Left ventricle myocardium inferior (tissue), 1 donor: ENCODE data around the gene SLF1. TPM values are rescaled to one million over a fixed set of nuclear protein-coding genes. Genes with fewer than 3 reads are reported as not detected.

Experiments
- DNase-seq: peaks from one replicate; pipeline ENCODE4 v3.0.0-alpha.2; 2020
- H3K27ac ChIP-seq: fragments of 200-600 bp; replicated peaks from 2 replicates; pipeline ENCODE4 v1.8.0; 2021
- H3K27me3 ChIP-seq: fragments of 200-600 bp; 2 replicates; pipeline ENCODE4 v1.8.0; 2021; ENCODE audit warnings: low read depth
- H3K36me3 ChIP-seq: fragments of 200-600 bp; 2 replicates; pipeline ENCODE4 v1.8.0; 2021
- H3K4me1 ChIP-seq: fragments of 200-600 bp; 2 replicates; pipeline ENCODE4 v1.8.0; 2021
- H3K4me3 ChIP-seq: fragments of 200-600 bp; 2 replicates; pipeline ENCODE4 v1.8.0; 2021; ENCODE audit warnings: mild to moderate bottlenecking, moderate library complexity
- H3K9me3 ChIP-seq: fragments of 200-600 bp; replicated peaks from 2 replicates; pipeline ENCODE4 v1.8.0; 2021
- CTCF ChIP-seq: fragments of 200-600 bp; IDR thresholded peaks from 2 replicates; pipeline ENCODE4 v1.8.0; 2021; ENCODE audit warnings: antibody characterized with exemption, mild to moderate bottlenecking, borderline replicate concordance
- intact Hi-C: fragments of 100-400 bp; cut with micrococcal nuclease; formaldehyde crosslinking; loops from one replicate; pipeline ENCODE4 v1.11.0; 2022
- total RNA-seq: library from RNA; stranded (reverse); fragmentation: NEBNext Ultra II Directional; extraction: Animal tissue kit (Norgen Biotek cat#: 25700); gene quantifications from one replicate; pipeline ENCODE4 v1.2.1, GENCODE V29; 2021
- donor health status: DM: no; HTN: yes; CAD: no; lungs with severe emphysema.

SLF1 gene
- total RNA-seq, 1 donor from 2014 or later: 7.1 TPM

GRCh38 chr5:94620256-94620655 lies 1.8 kb downstream of the SLF1 start:
- no peak overlapping the region for H3K4me3 ChIP-seq
- no peaks in the 10 kb centered on the region for H3K36me3 ChIP-seq
- H3K4me1 ChIP-seq: peaks cover 62% of the 10 kb centered on the region
- H3K9me3 ChIP-seq: no peaks in the 10 kb centered on the region
- H3K27ac ChIP-seq: no peak overlapping the region
- intact Hi-C loops: no loop called here
- TF ChIP-seq CTCF: no peak
- DNase-seq: no peak
- H3K27me3 ChIP-seq: no peaks in the 10 kb centered on the region

GRCh38 chr5:94621763-94622162 lies 3.3 kb downstream of the SLF1 start:
- H3K27ac ChIP-seq: peak overlapping the region; percentile 47

GRCh38 chr5:94623011-94623410 lies 4.5 kb downstream of the SLF1 start:
- Histone ChIP-seq H3K27ac (peak overlapping the region; percentile 47), H3K4me1 (peaks cover 44% of the 10 kb centered on the region), H3K27me3 (no peaks in the 10 kb centered on the region), H3K9me3 (no peaks in the 10 kb centered on the region), H3K4me3 (peak overlapping the region; percentile 41), H3K36me3 (no peaks in the 10 kb centered on the region)
- intact Hi-C loops: no loop called here
- DNase-seq: no peak
- no peak for TF ChIP-seq CTCF

More at GRCh38 chr5:94621763-94622162, 3.3 kb downstream of the SLF1 start:
- peaks cover 56% of the 10 kb centered on the region for H3K4me1 ChIP-seq
- no peaks in the 10 kb centered on the region for H3K27me3 ChIP-seq
- DNase-seq: no peak
- H3K9me3 ChIP-seq: no peaks in the 10 kb centered on the region
- intact Hi-C loops: no loop called here
- no peaks in the 10 kb centered on the region for H3K36me3 ChIP-seq
- peak overlapping the region; percentile 9 for H3K4me3 ChIP-seq
- no peak for TF ChIP-seq CTCF

- no peak for DNase-seq
- intact Hi-C loops: no loop called here
- Histone ChIP-seq H3K27ac (no peak overlapping the region), H3K27me3 (no peaks in the 10 kb centered on the region), H3K36me3 (peaks cover under 1% of the 10 kb centered on the region), H3K9me3 (no peaks in the 10 kb centered on the region), H3K4me1 (peaks cover 35% of the 10 kb centered on the region), H3K4me3 (peak overlapping the region; percentile 41)
- TF ChIP-seq CTCF: no peak
Measured at GRCh38 chr5:94623877-94624276, 5.4 kb downstream of the SLF1 start.

GRCh38 chr5:94627191-94627590 lies 8.7 kb downstream of the SLF1 start:
- H3K36me3 ChIP-seq: peaks cover 33% of the 10 kb centered on the region
- H3K4me3 ChIP-seq: no peak overlapping the region
- intact Hi-C loops: no loop called here
- no peak for TF ChIP-seq CTCF
- peaks cover 13% of the 10 kb centered on the region for H3K9me3 ChIP-seq
- H3K27me3 ChIP-seq: no peaks in the 10 kb centered on the region
- DNase-seq: no peak
- H3K4me1 ChIP-seq: peaks cover 17% of the 10 kb centered on the region
- H3K27ac ChIP-seq: no peak overlapping the region

GRCh38 chr5:94632024-94632423 lies 13.6 kb downstream of the SLF1 start:
- H3K36me3 ChIP-seq: peaks cover 60% of the 10 kb centered on the region

More at GRCh38 chr5:94632024-94632423, 13.6 kb downstream of the SLF1 start:
- no peaks in the 10 kb centered on the region for H3K27me3 ChIP-seq
- H3K4me1 ChIP-seq: peaks cover 4% of the 10 kb centered on the region
- no peak for TF ChIP-seq CTCF
- H3K9me3 ChIP-seq: peaks cover 39% of the 10 kb centered on the region
- H3K4me3 ChIP-seq: no peak overlapping the region
- no peak overlapping the region for H3K27ac ChIP-seq
- intact Hi-C loops: no loop called here
- DNase-seq: no peak
